GM11168 (cell line): Measurements from ENCODE around the gene NTN1.

ENCODE experiments used
- in situ Hi-C: fragments of 300-500 bp; cut with MboI; formaldehyde crosslinking; loops from one replicate; pipeline ENCODE4 v1.12.0; 2022; ENCODE audit warnings: low sequenced_read_pairs; ENCODE audit not compliant: unreplicated experiment

Gene NTN1

GRCh38 chr17:9221922-9222180, 200.5 kb downstream of the NTN1 start:
- in situ Hi-C loops = no loop called here

DNA sequence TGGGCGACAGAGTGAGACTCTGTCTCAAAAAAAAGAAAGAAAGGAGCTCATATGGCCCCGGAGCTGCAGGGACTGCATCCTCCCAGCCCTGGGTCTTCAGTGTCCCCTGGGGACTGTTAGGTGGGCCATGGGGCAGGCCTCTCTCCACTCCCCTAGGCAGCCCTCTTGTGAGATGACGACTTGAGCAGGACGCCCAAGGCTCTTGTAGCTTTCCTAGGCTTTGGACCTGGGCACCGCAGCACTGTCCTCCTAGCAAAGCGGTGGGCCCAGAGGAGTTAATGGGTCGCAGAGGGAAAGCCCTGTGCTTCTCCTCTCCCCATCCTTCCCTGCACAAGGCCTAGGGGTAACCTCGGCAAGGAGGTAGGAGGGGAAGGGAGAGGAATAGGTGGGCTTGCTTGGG, 202.2 kb downstream of the NTN1 start:
- in situ Hi-C loops = no loop called here

DNA sequence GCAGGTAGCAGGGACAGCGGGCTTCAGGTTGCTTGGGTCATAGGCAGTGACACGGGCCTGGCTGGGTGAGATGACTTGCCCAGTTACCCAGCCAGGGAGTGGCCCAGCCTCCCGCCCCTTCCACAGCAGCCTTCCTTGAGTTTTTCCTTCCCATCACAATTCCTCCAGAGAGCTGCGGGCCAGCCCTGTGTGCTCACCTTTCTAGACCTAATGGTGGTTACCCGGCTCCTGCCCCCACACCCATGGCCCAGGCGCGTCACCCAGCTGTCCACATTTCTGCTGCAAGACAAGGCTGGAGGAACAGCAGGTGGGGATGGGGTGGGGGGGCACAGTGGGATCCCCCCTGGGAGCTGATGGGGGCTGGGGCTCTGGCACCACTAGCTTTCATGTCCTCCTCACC, 203.2 kb downstream of the NTN1 start:
- in situ Hi-C loops = no loop called here

DNA sequence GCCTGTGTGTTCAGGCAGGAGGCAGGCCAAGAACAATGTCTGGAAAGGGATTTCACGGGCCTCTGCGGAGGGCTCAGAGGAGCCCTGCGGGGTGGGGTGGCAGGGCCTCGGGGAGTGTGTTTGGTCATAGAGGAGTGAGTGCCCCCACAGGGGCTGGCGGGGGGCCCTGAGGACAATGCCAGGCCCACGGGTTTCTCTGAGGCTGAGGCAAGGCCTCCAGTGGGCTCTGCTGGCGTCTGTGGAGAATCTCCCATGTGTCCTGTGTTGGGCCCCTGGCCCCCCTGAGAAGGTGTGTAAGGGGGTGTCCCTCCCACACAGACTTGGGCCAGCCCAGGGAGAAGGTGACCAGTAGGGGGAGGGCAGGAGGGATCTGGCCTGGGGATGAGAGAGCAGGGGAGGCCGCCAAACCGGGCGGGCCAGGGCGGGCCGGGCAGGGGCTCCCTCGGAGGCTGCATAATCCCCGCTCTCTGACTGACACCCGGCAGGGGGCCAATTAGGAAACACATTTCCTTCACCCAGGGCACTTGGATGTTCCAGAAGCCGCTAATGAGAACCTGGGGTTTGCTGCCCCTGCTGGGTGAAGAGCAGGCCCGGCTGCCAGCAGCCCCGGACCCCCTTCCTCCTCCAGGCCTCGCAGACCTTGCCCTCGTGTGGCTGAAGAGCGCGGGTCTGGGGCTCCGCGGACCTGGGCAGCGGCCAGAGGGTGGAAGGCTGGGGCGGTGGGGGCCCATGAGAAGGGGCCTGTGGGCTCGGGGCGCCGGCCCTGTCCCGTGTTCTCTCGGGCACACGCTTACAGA, 204.2 kb downstream of the NTN1 start:
- in situ Hi-C loops = no loop called here

DNA sequence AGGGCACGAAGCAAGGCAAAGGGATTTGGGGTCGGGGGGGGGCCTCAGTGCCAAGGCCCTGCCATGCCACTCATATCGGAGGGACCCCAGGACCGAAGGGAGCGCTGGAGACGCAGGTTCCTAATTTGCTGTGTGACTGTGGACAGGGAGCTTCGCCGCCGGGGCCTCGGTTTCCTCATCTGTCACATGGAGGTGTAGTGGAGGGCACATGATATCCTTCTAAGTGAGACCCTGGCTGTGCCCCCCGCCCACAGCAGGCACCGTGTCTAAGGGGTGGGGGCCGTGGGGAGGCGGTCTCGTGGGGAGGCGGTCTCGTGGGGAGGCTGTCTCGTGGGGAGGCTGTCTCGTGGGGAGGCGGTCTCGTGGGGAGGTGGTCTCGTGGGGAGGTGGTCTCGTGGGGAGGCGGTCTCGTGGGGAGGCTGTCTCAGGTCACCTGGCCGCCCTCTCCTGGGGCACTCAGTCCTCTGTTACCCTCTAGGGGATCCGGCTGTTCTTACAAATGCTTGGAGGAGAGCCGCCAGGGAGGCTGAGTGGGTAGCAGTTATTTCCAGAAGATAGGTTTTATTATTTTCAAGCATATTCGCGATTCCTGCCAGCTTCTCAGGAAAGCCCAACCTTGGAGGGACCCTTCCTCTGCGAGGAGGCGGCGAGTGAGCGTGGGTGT, 205.0 kb downstream of the NTN1 start:
- in situ Hi-C loops = no loop called here

- in situ Hi-C loops = no loop called here
Measured at GRCh38 chr17:9226794-9227135, 205.5 kb downstream of the NTN1 start.

DNA sequence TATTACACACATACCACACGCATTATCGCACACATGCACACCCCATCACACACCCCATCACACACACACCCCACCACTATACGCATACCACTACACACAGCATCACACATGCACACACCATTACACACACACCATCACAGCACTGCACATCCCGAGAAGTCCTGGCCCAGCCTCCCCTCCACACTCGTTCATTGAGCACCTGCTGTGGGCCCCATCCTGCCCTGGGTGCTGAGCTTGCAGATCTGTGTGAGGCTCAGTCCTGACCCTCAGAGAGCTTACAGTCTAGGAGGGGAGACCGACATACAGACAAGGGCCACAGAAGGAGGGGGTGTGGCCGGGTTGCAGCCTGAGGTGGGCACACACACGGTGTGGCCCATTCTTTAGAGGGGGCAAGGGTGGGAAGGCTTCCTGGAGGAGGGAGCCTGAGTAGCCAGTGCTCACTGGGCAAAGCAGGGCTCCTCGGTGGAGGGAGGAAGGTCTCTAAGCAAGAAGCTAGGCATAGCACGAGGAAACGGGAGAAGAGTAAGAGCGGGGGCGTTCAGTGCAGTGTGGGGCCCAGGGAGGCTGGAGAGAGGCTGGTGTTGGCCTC, 206.6 kb downstream of the NTN1 start:
- in situ Hi-C loops = no loop called here

- in situ Hi-C loops = no loop called here
Measured at GRCh38 chr17:9228408-9229159, 207.3 kb downstream of the NTN1 start.

DNA sequence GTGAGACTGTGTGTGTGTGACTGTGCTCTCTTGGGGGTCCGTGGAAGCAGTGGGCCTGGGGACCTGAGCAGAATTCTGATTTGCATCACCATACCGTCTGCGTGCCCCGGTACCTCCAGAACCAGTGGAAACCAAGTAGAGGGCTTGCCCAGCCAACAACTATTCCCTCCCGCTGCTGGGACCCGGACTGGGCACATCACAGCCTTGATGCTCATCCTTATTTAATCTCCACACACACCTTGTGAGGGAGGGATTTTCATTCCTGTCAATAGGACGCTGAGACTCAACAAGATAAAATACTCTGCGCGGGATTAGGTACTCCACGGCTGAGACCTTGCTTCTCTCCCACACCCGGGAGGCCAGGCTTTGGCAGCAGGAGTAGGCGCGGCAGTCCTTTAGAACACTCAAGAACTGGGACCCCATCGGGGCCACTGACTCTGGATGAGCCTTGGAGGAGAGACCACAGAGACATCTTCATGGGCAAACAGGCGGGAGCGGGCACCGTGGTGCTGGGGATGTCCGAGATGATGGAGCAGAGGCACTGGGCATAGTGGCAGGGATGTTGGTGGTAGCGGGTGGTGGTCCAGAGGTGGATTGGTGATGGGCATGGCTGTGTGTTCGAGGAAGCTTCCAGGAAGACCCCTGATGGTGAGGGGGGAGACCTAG, 208.0 kb downstream of the NTN1 start:
- in situ Hi-C loops = no loop called here

DNA sequence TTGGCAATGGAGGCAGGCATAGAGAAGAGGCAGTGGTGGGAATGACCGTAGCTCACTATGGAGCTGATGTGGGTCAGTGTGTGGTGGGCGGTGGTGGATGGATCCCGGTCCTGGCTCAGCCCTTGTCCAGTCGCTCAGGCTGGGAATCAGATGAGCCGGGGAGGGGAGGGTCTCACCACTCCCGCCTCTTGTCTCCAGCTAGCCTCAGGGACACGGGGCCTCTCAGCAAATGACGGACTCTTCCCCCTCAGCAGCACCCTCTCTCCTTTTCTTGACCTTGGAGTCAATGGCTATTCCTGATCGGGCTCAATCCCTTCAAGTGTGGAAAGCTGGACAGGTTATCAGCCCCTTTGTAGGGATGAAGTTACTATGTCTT, 208.5 kb downstream of the NTN1 start:
- in situ Hi-C loops = no loop called here

DNA sequence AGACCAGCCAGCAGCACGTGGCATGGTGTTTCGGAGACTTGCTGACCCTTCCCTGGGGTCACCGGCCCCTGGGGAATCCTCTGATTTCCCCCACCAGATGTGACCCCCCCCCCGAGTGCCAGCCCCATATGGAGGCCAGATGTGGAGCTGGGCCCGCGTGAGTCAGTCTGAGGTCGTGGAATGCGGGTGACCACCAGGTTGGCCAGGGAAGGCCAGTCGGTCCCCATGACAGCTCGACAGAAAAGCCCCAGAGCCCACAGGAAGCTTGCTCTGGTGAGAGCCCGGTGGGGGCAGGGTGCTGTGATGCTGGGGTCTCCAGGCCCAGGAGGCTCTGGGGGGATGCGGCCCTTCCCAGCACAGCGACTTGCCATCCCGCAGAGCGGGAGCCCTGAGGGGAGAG, 209.0 kb downstream of the NTN1 start:
- in situ Hi-C loops = no loop called here

GRCh38 chr17:9230861-9231260, 209.6 kb downstream of the NTN1 start:
- in situ Hi-C loops = no loop called here

DNA sequence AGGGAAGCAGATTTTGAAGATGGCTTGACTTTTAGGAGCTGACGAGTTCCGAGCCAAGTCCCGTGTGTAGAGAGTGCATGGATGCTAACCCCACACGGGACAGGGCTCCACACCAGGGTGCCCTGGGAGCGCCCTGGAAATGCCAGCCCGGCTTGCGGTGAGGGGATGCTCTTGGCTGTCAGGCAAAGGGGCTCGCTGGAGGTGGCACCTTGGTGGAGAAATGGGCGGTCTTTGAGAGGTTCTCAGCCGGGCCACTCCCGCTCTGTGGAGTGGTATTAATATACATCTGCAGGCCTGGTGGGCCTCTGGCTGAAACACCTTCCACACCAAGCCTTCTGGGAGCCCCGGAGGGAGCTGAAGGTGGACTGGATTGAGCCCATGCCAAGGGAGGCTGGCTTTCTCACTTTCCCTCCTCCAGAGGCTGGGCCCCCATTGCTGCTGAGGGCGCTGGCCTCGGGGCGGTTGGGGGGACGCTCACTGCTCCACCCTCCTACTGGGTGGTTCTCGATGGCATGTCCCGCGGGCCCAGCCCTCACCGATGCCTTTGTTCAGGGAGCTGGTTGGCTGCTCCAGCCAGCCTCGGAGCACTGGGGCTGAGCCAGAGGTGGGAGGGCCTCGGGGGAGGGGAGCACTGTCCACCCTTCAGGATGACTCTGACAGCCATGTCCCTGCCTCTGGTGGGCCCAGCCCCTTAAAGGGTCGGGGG, 210.3 kb downstream of the NTN1 start:
- in situ Hi-C loops = no loop called here

- in situ Hi-C loops = no loop called here
Measured at GRCh38 chr17:9232155-9232475, 210.8 kb downstream of the NTN1 start.

DNA sequence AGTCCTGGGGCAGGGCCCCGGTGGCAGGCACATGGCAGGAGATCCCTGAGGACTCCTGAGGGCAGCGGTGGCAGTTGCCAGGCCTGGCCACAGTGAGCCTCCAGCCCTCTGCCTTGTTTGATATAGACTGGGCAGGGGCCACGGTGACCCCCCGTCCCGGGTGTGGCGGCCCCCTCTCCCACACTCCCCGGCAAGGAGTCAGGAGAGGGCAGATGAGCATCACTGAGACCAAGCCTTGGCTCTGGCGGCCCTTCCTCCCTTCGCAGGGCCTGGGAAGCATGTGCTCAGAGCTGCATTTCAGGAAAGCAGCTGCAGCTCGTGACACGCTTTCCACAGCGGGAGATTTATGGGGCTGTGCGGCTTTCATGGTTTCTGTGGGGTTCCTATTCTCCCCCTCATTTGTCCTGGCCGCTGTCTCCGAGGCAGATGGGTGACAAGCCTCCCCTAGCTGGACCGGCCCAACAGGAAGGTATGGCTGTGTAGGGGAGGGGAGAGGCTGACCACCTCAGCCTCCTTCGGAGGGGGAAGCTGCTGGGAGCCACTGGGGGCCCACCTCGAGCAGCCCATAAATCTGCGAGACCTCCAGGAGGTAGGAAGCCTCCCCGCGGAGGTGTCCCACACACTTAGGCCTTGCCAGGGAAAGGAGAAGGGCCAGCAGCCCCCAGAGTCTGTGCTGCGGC, 211.4 kb downstream of the NTN1 start:
- in situ Hi-C loops = no loop called here

DNA sequence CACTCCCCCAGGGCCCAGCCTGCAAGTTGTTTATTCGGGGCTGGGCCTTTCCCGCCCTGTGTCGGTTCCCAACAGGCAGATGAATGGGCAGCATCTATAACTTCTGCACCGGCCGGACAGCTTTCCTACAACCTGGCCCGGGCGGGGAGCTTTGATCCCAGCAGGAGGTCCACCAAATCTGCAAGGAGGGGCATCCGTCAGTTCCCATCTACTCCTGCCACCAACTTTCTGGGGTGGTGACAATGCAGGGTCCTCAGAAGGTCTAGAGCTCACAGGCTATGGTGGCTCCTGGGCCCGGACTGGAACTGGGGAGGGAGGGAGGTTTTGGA, 211.9 kb downstream of the NTN1 start:
- in situ Hi-C loops = no loop called here

DNA sequence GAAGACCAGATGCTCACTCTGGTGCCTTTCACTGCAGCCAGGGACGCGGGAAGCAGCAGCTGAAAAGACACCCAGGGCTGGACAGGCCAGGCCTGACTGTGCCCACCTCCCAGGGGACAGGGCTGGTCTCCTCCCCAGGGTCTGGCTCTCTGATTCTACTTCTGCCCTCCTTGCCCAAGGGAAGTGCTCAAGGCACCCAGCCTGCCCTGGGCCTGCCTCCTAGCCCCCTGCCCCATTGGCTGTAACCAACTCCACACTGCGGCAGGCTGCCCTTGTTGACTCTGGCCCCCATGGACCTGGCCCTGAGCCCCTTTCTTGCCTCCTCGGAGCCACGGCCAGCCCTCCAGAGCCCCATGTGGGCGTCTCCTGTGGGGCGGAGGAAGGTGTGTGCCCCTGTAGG, 212.5 kb downstream of the NTN1 start:
- in situ Hi-C loops = no loop called here

GRCh38 chr17:9234389-9234945, 213.2 kb downstream of the NTN1 start:
- in situ Hi-C loops = no loop called here

- in situ Hi-C loops = no loop called here
Measured at GRCh38 chr17:9235346-9235745, 214.0 kb downstream of the NTN1 start.
